ENCODE measurements around the gene ATG2B. TPM values are rescaled to one million over a fixed set of nuclear protein-coding genes. Genes with fewer than 3 reads are reported as not detected.

ATG2B gene
- total and polyA plus RNA-seq, 10 of the 15 experiments (the other 5 are each of a cell fraction or from before 2014, with no cell fraction given), result 0.84 to 15.4 (median 9.9) TPM

- CTCF ChIA-PET, result interaction anchor here (1.9 to 7.2 kb wide), 2 partner anchors 123 to 128 kb away, joined by 8 to 51 read pairs; no protein-coding TSS in a partner anchor
- intact Hi-C loops (cut with micrococcal nuclease; ENCODE audit: unreplicated experiment), result no loop called here
- TF ChIP-seq NFXL1 (IDR thresholded peaks at IDR 0.05; ENCODE audit: borderline replicate concordance) (no peak), CREM (IDR thresholded peaks at IDR 0.05; ENCODE audit: low read depth) (no peak), PAX5 (IDR thresholded peaks at IDR 0.05; ENCODE audit: borderline replicate concordance, low read depth, low read length) (no peak), GATAD2B (conservative IDR thresholded peaks at IDR 0.05; ENCODE audit: low read depth) (no peak), CHD2 (IDR thresholded peaks at IDR 0.05; ENCODE audit: borderline replicate concordance, low read depth, low read length) (no peak), MEF2B (IDR thresholded peaks at IDR 0.05; ENCODE audit: partially characterized antibody, poor library complexity, severe bottlenecking) (no peak), SUZ12 (IDR thresholded peaks at IDR 0.05; ENCODE audit: unreplicated experiment) (no peak), CTCF (IDR thresholded peaks at IDR 0.05 in 2 of 3, conservative IDR thresholded peaks at IDR 0.05 in 1 of 3; ENCODE audit: control insufficient read depth in 2 of 3, extremely low read depth in 1 of 3, insufficient read depth in 1 of 3, low read depth in 3 of 3, low read length in 3 of 3) (no peak), HDGF (IDR thresholded peaks at IDR 0.05) (no peak), NFYA (IDR thresholded peaks at IDR 0.05; ENCODE audit: borderline replicate concordance, low read depth, low read length) (no peak), IRF5 (IDR thresholded peaks at IDR 0.05; ENCODE audit: borderline replicate concordance) (no peak), ZNF24 (IDR thresholded peaks at IDR 0.05) (no peak), HDAC6 (IDR thresholded peaks at IDR 0.05; ENCODE audit: unreplicated experiment) (no peak), IKZF2 (IDR thresholded peaks at IDR 0.05) (no peak), SREBF2 (IDR thresholded peaks at IDR 0.05; ENCODE audit: low read length) (no peak), POU2F2 (IDR thresholded peaks at IDR 0.05; ENCODE audit: borderline replicate concordance, low read depth, low read length) (no peak), SREBF1 (IDR thresholded peaks at IDR 0.05; ENCODE audit: low read length) (no peak)
- Histone ChIP-seq H3K4me1 (ENCODE audit: control insufficient read depth, insufficient read depth, low read length) (no peaks in the 10 kb centered on the region), H3K36me3 (ENCODE audit: control insufficient read depth in 2 of 2, insufficient read depth in 2 of 2, low read length in 1 of 2) (peaks cover 0 to 4% of the 10 kb centered on the region in 2 experiments; a peak in 3 of 4 replicates), H3K9ac (ENCODE audit: control insufficient read depth, insufficient read depth, low read length) (no peak overlapping the region), H2AFZ (ENCODE audit: control insufficient read depth, low read depth, low read length) (no peak overlapping the region), H3K79me2 (ENCODE audit: control insufficient read depth, insufficient read depth, low read length) (no peaks in the 10 kb centered on the region), H3K4me2 (ENCODE audit: control insufficient read depth, insufficient read depth) (no peak overlapping the region), H4K20me1 (ENCODE audit: control insufficient read depth, insufficient read depth) (no peaks in the 10 kb centered on the region), H3K27me3 (replicated peaks in 1 of 2; ENCODE audit: control insufficient read depth in 2 of 2, insufficient read depth in 2 of 2, low read length in 1 of 2) (no peaks in the 10 kb centered on the region), H3K9me3 (replicated peaks; ENCODE audit: control insufficient read depth, insufficient read depth, low read length) (no peaks in the 10 kb centered on the region), H3K27ac (ENCODE audit: control insufficient read depth, insufficient read depth) (no peak overlapping the region), H3K4me3 (no peak overlapping the region)
- BruUV-seq (replicated peaks), result no TSS peak
- POLR2A ChIA-PET, result interaction anchor here (1.6 kb wide), 1 partner anchor 15 kb away, joined by 6 read pairs; no protein-coding TSS in a partner anchor
- in situ Hi-C loops (cut with MboI), result loop anchor here (5.0 kb wide), 1 partner anchor 118 kb away; no protein-coding TSS in a partner anchor
- 95% methylated on average over 3 of the region's 3 CpGs for WGBS (ENCODE audit: insufficient coverage, insufficient replicate concordance, low lambda C conversion rate, missing lambda C conversion rate)
- no peak for FAIRE-seq
- RAD21 ChIA-PET (ENCODE audit: unreplicated experiment), result no interaction called here
- ATAC-seq, result no peak
- no peak for DNase-seq (ENCODE audit: low read depth, low spot score)
- SMC1A ChIA-PET (ENCODE audit: uncharacterized antibody, unreplicated experiment), result interaction anchor here (2.4 kb wide), 1 partner anchor 125 kb away, joined by 9 read pairs; no protein-coding TSS in a partner anchor
Measured at GRCh38 chr14:96299441-96299840, 63.7 kb downstream of the ATG2B start.
